Activated CD8-positive, alpha-beta memory T cell treated with anti-CD3 and anti-CD28 coated beads, Interleukin-2, amount 50 U/mL, for 4 hours (primary cell): ENCODE measurements around the gene GCNT4.
"Not testable (repeated sequence)": the region's sequence is repeated elsewhere in the genome, so short reads cannot be mapped to it uniquely, and the experiment has no call there.

Source experiments
- DNase-seq: peaks from one replicate; pipeline ENCODE4 v3.0.0-alpha.2; 2020

The GCNT4 gene, protein sequence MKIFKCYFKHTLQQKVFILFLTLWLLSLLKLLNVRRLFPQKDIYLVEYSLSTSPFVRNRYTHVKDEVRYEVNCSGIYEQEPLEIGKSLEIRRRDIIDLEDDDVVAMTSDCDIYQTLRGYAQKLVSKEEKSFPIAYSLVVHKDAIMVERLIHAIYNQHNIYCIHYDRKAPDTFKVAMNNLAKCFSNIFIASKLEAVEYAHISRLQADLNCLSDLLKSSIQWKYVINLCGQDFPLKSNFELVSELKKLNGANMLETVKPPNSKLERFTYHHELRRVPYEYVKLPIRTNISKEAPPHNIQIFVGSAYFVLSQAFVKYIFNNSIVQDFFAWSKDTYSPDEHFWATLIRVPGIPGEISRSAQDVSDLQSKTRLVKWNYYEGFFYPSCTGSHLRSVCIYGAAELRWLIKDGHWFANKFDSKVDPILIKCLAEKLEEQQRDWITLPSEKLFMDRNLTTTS

DNA sequence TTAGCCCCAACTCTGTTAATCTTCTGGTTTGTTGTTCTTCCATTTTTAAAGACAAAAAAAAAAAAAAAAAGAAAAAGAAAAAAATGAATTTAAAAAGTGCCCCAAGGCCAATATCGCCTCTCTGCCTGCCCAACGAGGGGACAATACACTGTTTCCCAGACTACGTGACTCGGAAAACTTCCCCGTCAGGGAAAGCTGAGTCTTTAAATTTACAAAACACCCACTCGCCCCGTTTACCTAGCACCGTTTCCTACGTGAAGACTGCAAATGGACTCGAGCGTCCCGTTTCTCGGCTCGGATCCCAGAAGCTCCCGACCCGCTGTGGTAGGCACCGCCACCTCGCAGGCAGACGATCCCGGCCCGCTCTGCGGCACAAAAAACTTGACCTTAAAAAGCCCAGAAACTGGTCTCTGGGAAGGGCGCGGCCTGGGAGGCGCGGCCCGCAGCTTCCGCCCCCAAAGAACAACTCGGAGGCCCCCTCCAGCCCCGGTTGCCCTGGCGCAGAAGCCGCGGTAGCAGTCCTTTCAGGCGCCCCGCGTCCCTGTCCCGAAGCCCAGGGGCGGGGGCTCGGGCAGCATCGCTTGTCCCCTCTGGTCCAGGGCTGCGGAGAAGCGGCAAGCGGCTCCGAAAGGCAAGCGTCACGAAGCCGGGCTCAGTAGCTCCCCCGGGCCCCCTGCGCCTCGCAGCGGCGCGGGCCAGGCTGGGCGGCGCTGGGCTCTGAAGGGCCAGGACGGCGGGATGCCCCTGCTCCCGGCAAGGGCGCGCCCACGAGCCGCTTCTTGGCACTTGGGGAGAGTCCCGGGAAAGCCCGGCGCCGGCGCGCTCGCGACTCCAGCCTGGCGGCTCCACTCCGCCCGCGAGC, at the start of gene GCNT4:
Gene GCNT4 (minus strand): TSS at position 367 of the 862 bp plus-strand sequence. CDS start 22,521 bp downstream, outside the sequence.
- DNase-seq: peak; percentile 49

DNA sequence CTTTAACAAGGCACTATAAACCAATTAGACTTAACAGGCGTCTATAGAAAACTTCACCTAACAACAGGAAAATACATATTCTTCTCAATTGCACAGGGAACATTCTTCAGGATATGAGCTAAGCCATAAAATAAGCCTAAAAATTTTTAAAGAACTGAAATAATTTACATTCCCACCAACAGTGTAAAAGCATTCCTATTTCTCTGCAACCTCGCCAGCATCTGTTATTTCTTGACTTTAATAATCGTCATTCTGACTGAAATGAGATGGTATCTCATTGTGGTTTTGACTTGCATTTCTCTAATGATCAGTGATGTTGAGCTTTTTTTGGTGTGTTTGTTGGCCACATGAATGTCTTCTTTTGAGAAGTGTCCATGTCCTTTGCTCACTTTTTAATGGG, 43.6 kb upstream of the GCNT4 start:
- DNase-seq: not testable (repeated sequence)

DNA sequence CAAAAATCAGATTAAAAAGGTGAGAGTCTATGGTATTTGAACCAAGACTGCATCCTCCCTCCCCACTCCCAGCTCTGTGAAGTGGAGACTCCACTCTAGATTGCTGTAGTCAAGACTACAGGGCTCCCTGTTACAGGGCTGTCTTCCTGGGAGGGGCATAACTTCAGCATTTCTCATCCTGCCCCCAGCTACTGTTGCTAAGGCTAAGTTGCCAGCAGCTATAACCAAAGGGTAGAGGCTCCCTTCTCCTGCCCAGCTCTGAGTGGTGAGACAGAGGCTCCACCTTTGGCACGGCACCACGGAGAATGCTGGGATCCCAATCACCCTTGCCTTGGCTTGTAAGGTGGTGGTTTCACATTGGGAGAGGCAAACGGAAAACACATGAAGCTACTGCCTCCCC, 39.2 kb upstream of the GCNT4 start:
- DNase-seq: no peak

DNA sequence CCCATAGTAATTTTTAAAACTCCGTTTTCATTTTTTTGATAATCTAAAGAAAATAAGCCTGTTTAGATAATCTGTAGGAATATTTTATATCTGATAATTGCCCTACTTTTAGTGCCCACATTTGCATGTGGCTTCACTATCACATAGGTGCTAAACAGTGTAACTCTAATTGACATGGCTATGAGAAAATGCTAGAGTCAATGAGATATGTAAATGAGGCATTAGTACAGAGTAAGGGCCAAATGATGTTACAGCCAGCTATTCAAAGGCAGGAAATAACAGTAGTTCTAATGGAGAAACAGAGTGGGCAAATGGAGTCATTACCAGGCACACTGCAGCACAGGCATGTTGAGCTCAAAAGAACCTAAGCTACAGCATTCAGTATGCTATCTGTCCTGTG, 37.3 kb upstream of the GCNT4 start:
- DNase-seq: no peak

DNA sequence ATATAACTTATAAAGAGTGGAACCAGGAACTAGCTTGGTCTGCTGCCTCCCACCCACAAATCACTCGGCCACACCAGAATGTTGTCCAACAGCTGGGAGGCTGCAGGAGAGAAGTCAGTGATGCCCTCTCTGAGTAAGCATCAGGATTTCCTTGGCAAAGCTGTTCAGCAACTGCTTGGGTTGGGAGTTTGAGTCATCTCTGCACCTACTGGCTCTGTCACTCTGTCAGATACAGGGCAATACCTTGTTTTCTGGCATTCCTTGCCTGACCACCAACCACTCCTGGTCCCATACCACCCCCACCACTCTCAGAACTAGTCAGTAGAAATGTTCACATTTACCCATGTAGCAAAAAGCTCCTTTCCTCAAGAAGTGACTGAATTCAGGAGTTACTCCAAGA, 36.8 kb upstream of the GCNT4 start:
- no peak for DNase-seq

DNA sequence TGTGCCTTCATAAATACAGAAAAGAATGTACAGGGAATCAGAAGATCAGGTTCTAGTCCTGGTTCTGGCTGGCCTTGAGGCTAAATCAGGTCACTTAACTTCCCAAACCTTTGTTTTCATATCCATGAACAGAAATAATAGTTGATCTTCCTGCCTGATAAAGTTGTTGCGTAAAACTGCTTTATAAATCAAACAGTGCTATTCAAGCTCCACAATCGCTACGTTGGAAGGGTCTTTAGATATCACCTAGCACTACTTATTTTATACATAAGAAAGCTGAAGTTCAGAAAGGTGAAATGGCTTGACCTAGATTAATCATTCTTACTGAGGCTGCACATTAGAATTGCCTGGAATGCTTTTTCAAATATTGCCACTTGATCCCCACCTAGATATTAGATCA, 36.3 kb upstream of the GCNT4 start:
- no peak for DNase-seq

DNA sequence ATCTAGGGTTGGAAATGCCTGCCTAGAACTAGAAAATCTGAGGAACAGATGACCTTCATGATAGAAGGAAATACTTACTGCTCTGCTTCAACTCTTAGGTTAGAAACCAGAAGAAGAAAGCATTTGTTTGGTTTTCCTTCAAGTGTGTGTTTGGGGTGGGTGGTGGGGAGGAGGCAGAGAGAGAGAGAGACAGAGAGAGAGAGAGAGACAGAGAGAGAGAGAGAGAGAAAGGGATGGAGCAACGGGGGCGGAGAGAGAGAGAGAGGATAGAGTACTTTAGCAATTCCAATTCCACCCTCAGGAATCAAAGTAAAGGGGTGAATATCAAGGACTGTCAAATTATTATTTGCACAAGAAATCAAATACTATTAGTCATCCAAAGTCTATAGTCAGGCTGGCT, 29.2 kb upstream of the GCNT4 start:
- DNase-seq: no peak

DNA sequence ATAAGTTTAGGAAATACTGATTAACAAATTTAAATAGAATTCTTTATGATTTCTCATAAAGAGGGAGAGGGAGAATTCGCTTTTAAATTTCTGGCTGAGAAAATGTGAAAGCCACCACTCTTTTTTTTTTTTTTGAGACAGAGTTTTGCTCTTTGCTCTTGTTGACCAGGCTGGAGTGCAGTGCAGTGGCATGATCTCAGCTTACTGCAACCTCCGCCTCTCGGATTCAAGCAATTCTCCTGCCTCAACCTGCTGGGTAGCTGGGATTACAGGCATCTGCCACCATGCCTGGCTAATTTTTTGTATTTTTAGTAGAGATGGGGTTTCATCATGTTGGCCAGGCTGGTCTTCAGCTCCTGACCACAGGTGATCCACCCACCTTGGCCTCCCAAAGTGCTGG, 27.0 kb upstream of the GCNT4 start:
- not testable (repeated sequence) for DNase-seq

DNA sequence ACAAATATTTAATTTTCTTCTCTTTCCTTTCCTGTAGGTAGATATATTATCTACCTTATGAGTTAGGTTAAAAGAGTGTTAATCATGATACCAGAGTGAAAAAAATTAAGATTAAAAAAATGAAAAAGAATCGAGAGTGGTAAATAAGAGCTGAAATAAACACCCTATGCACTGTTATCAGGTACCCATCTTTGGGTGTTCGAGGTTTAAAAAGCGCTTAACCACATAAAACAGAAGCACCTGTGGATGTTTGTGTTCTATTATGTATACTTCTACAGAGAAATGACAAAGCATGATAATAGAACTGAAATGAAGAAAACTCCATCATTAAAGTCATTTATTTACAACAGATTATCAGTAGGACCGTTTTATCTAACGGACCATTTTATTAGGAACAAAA, 25.7 kb upstream of the GCNT4 start:
- no peak for DNase-seq

DNA sequence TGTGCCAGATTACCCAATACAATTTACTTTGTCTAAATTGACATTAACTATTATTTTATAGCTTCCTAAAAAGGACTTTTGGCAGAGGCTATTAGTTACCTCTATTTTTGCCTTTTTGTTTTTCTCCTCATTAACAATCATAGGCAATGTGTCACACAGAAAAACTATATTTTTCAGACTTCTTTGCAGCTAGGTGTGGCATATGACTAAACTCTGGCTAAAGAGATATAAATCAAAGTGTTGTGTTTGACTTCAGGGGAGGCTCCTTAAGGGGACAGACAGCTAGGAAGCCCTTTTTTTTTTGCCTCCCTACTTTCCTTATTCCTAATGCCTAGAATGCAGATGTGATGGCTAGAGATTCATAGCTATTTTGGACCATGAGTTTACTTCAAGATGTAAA, 19.7 kb upstream of the GCNT4 start:
- no peak for DNase-seq

DNA sequence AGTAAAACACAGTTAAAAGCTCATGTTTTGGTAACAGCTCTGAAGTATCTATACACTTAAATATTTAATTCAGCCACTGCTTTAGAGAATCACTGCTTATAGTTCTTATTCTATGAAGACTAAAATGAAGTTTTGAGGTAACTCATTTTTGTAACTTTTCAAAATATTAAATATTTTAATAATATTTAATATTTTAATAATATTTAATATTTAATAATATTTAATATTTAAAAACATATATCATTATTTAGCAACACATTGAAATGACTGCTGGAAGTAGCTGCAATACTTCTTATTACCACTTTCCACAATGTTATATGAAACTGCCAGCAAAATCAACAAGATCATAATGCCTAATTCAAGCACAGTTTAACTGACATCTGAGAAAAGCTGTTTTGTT, 18.7 kb upstream of the GCNT4 start:
- no peak for DNase-seq

DNA sequence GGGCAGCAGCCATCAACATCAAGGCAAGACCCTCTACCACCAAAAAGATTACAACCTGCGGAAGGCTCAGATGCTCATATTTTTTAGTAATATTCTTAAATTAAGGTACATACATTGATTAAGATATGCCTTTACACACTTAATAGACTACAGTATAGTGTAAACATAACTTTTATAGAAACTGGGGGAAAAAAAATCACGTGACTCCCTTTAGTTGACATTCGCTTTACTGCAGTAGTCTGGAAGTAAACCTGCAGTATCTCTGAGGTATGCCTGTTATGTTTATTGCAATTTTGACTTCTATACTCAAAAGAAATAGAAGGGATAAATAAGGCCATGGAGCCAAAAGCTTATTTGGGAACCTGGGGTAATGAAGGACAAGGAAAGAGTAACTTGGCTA, 15.1 kb upstream of the GCNT4 start:
- no peak for DNase-seq

DNA sequence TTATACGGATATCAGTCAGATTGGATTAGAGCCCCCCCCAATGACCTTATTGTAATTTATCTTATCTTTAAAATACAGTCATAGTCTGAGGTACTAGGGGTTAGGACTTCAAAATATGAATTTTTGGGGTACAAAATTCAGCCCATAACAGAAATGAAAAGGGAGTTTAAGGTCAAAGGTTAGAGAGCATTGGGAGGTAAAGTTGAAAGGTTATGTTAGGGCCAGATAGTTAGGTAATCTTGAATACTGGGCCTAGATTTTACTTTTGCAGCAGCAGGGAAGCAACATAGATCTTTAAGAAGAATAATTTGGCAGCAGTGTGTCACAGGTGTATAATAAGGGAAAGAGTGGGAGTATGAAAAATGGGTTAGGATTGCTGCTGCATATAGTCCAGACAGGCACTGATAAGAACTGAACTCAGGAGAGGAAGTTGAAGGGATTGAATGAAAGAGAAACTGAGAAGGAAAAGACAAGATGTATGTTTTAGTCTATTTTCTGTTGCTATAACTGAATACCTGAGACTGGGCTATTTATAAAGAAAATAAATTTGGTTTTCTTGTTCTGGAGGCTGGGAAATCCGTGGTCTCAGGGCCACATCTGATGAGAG, 10.7 kb upstream of the GCNT4 start:
- DNase-seq: no peak

DNA sequence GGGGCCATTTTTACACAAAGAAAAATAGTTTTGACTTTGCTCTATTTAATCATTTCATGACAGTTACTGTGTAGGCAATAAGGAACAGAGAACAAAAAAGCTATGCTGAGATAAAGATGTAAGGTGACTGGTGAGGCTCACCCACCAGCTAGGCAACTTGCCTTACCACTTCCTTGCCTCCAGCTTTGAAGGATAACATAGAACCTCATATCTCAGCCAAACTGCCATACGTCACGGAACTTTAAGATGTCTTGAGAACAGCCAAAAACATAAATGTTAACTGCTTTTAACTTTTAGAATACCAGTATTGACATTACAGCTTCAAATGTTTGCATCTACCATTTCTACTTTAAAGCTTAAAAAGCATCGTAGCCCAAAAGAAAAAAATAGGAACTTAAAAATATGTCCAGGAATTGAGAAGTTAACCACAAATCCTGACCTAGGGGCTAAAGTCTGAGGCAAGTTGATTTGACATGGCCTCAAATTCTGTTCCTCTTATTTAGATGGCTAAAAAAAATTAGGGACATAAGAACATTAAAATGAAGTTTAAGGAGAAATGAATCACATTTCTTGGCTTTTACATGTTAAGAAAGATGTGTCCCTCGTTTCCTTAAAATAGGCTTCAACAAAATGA, 7.7 kb upstream of the GCNT4 start:
- peak; percentile 29 for DNase-seq

DNA sequence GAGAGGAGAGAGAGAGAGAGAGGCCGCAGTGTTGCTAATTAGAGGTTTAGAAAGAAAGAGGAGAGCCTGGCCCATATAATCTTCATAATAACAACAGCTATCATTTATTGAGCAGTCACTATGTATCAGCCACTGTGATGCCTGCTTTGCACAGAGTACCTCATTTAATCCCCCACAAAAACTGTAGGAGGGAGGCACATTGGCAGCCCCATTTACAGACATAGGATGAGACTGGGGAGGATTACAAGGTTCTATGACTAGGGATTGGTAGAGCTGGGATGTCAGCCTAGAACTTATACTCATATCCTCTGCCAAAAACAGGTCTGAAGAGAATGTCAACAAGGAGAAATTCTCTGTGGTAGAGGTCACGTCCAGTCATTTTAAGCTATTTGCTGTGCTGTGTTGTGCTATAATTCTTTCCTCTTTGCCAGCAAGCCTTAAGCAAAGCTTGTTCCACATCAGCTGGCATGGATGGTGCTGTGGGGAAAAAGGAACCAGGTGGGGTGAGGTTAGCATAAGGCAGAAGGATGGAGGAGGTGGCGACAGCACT, 6.7 kb upstream of the GCNT4 start:
- no peak for DNase-seq

DNA sequence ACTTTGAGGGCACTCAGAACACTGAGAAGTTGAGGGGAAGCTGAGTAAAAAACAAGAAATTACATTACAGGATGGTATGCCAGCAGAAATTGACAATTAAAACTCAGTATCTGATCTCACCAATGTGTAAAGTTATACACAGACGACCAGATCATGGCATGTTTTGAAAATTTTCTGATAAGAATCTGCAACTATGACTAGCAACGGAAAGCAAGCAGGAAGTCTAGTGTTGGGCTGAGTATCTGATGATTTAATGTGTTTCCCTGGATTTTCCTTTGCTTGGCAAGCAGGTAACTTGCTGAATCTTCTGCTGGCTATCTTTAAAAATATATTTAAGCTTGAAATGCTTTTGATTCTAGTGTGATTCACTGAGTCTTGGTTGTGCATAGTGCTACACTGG, 5.2 kb upstream of the GCNT4 start:
- no peak for DNase-seq

DNA sequence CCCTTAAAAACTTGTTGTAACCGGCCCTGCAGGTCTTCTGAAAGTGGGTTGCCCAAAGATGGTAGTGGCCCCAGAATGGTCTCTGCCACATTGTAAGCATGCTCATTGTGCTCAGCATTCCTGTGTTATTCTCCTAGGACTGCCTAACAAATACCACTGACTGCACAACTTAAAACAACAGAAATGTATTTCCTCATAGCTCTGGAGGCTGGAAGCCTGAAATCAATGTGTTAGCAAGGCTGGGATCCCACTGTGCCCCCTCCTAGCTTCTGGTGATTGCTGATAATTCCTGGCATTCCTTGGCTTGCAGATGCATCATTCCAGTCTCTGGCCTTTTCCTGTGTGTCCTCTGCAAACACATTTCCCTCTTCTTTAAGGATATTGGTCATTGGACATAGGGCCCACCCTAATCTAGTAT, 3.4 kb upstream of the GCNT4 start:
- no peak for DNase-seq

DNA sequence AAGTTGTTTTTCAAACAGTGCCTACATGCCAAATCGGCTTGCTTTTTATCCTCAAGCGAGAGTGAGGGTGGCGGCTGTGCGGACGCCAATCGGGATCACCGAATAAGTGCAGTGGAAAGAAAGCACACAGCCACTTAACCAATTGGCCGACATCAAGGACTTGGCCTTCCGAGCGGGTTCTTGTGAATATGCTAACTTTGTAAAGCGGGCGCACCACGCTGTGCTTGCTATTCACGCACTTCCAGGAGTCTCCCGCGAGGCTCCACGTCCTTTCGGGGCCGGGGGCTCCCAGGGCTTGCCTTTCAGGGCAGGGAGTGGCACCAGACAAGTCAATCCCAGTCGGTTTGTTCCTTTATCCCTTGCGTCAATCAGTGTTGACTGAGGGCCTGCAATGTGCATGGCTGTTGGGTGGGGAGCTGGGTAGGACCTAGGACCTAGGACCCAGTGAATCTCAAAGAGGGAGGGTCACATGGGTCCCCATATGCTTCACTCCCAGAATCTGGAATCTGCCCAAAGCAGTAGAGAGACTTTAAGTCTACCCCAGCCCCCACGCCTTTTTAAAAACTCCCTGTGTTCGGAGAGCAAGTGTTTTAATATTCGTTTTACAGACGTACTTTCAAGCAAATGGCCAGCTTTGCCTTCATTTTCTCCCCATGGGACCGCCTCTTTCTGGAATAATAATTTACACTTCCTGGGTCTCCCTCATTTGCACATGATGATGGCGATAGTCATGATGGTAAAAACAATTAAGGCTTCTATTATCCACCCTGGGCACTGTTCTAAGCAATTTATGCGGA, 2.0 kb upstream of the GCNT4 start:
- DNase-seq: no peak

DNA sequence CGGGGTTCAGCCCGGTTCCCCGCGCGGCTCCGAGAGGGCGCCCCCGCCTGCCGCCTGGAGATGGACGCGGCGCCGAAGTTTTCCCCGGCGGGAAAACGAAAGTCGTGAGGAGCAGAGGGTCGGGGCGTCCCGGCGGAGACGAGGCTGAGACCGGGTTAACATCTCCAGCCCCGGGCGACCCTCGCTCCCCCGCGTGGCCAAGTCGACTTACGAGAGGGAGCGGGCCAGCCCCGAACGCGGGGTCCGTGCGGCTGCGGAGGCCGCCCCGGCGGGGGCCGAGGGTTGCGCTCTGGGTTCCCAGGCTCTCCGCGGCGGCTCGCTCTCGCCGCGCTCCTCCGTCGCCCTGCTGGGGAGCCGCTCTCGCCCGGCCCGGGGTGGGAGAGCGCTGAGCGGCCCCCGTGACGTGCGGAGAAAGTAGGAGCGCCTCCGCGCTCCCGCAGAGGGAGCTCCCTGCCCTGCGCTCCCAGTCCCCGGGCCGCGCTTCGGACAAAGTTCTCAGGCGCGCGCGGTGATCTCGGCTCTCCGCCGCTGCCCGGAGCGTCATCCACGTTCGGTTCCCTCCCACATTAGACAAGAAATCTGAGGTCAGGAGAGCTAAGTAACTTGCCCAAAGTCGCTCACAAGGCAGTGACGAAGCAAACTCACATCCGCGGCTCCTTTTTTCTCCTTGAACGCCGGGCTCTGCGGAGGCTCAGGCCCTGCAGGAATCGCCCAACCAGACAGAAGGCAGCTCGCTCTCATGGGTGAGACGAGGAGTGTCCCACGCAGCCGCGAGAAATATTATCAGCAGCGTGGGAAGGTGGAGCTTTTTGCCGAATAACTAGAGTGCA, 1.2 kb upstream of the GCNT4 start:
- peak; percentile 59 for DNase-seq

DNA sequence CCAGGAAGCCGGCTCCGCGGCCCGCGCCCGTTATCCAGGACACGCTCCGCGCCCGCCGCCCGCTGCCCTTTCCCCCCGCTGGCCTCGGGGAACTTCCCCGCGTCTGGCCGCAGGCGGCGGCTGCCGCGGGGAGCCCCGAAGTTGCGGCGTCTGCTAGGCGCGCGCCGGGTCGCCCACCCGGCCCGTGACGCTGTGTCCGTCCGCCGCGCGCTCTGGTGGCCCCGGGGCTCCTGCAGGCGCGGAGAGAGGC, 621 bp upstream of the GCNT4 start:
- DNase-seq: no peak

DNA sequence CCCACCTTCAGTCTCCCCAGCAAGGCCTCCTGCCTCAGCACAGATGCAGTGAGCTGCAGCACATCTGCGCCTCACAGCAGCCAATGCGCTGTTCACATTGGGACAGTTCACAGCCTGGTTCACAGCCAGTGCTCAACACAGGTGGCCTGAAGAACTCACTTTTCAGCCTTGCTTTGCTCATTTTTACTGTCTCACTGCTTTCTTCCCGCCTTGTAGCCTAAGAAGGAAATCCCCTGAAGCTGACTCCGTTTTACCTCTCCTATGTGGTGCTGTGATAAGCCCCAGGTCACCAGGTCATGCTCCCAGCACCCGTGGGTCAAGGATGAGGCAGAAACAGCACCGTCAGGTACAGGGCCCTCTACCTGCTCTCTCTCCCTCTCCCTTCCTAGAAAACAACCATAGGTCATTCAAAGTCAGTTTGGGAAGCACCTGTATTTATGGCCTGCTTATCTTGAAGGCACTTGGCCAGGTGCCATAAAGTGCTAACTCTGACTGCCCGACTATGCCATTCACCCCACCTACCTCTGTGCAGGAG, 1.1 kb downstream of the GCNT4 start:
- DNase-seq: peak; percentile 50
